Superior temporal gyrus (tissue), 1 donor: ENCODE data around the gene ANKRD44.

Experiments used
- DNase-seq: peaks from one replicate; pipeline ENCODE4 v3.0.0-alpha.2; 2016; ENCODE audit errors: extremely low spot score

ANKRD44 gene

DNA sequence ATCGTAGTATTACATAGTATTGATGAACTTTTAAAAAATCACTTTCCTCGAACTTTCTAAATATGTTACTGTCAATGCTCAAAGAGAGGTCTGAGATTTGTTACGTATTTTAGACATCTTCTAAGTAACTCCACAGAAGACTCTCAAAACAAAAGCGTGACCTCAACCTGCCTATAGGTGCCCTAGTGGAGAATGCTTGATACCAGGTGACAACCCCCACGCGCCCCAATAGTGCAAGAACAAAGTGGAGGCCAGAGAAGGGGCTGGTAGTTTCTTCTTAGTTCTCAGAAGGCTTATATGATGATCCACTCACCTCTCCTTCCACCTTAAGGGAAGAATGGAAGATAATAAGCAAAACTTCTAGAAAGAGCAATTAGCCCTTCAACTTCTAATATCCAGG, 102.6 kb downstream of the ANKRD44 start:
- no peak for DNase-seq

DNA sequence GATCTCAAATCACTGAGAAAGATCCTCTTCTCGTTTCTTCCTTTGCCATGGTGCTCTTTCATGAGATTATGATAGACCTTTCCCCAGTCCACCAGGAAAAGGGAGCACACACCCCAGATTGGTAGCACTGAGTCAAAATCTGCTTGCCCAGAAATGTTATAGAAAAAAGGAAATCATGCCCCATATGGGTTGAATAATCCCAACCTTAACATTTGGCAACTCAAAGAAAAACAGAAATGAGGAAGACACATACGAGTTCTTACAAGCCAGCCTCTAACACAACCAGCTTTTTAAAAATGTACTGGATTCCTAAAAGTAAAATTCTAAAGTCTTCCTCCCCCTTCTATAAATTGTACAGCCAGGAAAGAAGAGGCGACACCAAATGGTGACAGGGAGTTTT, 103.0 kb downstream of the ANKRD44 start:
- DNase-seq = no peak

DNA sequence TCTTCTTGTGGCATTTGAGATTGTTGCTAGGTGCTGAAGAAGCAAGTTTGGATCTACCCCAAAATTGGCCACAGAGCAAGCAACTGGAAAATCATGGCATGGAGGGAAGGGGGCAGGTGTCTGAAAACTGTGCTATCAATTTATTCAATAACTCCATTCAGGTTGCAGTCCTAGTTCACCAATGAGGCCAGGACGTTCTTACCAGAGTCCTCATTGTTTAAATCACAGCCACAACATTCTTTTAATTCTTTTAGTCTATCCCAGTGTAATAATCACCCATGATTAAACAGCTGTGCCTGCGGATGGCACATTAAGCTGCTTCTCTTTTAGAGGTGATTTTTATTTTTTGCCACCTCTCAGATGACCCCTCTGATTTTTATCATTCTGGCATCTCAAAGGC, 103.5 kb downstream of the ANKRD44 start:
- no peak for DNase-seq

DNA sequence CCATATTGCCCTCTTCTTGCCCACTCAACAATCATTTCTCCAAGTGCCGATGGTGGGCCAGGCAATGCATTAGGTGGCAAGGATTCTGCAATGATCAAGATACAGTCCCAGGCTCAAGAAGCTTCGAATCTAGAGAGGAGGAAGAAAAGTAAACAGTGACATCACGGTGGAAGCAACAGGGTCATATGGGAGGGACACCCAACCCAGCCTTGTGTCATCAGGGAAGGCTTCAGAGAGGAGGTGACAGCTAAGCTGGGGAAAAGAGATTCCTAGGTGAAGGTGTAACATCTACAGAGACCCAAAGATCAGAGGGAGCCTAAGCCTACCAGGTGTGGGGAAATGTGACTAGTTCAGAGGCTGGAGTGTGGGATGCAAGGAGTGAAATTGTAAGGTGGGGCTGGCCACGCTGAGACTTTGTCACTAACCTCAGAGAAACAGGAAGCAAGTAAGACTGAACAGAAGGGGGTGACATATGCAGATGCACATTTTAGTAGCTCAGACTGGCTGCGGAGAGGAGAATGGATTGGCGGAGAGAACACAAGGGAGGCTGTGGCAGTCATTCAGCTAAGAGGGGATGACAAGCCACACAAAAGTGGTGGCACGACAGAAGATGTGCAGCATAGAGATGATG, 104.9 kb downstream of the ANKRD44 start:
- DNase-seq = no peak

DNA sequence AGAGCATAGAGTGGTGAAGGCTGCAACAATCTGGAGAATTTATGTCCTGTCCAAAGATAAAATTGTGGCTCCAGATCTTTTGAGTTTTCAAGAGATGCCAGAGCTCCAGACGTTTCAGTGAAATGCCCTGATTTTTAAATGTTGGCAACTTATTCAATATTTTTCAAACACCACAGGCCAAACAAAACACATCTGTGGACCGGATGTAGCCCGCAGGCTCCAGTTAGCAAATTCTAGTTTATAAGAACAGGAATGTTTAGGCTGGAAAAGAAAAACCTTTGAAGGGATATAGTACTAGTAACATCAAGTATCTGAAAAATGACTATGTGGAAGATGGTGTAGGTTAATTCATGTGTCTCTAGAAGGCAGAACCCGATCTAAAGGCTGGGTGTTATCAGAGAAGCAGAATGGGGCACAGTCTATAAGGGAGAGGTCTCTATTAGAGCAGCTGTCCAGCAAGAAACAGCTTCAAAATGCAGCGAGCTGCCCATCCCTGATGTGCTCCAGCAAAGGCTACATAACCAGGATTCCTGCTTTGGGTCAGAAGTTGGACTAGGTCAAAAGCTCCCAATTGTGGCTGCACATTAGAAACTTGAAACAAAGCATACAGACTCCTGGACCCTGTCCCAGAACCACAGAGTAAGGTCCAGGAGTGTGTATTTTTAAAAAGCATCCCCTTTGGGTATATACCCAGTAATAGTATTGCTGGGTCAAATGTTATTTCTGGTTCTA, 105.9 kb downstream of the ANKRD44 start:
- DNase-seq = no peak

DNA sequence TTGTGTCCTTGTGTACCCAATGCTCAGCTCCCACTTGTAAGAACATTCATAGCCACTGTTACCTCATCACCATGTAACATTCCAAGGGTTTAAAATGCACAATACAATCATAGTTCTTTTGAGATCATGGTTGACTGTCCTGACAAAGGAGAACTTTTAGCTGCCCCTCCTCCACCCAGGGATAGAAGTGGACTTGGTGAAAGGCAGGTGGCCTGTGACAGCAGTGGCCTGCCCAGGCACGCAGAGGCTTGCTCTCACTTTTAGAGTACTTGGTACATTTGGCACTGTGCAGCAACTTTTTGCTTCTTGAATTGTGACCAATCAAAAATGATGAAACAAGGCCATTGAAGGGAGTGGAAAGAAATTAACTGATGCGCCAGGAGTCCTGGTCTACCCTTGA, 108.7 kb downstream of the ANKRD44 start:
- no peak for DNase-seq

DNA sequence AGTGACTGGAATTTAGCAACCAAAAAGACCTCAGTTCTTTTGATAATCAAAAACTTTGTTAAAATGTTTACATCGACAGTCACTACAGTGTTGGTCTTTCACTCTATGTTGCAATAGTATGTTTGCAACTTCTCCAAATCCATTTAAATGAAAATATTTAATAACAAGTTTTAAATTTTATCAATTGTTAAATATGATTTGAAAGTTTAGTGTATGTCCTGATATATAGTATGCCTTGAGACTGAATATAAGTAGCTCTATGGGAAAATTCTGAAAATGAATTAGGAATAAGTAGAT, 109.9 kb downstream of the ANKRD44 start:
- no peak for DNase-seq

DNA sequence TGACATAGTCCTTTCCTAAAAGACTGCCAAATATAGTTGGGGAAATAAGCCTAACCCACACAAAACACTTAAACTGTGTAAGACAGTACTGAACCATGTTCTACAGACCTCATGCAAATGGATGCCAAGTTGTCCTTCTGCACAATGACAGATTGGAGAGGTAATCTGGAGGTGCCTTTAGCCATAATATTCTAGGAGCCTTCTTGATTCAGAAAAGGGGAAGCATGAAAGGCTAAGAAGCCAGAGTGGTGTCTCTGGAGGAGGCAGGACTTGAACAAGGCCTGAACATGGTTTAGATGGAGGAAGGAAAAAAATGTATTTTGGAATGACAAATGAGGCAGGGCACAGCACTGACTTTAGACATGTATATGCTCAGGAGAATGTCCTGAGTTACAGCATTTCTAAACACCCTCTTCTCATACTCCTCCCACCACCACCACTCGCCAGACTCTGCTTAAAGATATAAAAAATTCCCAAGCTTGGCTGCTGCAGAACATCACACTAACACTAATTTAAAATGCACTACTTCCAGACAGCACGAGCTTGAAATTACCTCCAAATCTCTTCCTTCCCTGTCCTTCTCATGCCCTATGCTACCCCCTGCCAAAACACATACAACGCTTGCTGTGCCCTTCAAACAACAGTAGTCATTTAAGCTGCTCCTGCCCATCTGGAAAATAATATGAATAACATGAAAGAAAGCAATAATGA, 110.4 kb downstream of the ANKRD44 start:
- peak; percentile 47 for DNase-seq

DNA sequence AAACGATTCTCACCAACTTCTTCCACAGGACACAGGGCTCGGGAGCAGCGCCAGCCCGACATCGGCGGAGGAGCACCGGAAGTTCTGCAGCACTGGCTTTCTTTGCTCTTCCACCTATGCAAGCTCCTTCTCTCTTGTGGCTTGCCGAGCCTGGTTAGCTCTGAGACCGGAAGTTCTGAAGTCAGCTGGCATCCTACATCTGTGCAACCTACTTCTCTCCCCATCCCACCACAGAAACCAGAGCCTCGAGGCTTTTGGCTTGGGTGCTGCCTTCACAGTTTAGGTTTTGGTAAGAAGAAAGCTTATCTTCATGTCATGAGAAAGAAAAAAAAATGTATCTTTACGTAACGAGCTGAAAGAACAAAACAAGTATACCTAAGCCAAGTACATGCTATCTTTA, 111.7 kb downstream of the ANKRD44 start:
- peak; percentile 69 for DNase-seq

DNA sequence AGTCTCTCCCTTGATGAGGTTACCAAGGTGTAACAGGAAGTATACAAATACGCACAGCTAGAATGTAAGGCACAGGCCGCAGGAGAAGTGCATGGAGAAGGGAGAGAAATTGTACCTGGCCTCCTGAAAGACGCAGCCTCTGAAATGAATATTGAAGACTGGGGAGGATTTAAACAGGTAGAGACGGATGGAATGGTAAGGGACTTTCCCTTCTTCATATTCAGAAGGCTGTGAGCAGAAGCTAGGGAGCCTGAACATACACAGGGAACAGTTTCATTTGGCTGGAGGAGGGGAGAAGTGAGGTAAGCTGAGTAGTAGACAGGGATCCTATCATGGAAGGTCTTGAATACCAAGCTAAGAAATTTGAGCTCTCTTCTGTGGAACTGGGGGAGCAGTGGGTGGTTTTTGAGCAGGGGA, 112.7 kb downstream of the ANKRD44 start:
- DNase-seq = no peak

DNA sequence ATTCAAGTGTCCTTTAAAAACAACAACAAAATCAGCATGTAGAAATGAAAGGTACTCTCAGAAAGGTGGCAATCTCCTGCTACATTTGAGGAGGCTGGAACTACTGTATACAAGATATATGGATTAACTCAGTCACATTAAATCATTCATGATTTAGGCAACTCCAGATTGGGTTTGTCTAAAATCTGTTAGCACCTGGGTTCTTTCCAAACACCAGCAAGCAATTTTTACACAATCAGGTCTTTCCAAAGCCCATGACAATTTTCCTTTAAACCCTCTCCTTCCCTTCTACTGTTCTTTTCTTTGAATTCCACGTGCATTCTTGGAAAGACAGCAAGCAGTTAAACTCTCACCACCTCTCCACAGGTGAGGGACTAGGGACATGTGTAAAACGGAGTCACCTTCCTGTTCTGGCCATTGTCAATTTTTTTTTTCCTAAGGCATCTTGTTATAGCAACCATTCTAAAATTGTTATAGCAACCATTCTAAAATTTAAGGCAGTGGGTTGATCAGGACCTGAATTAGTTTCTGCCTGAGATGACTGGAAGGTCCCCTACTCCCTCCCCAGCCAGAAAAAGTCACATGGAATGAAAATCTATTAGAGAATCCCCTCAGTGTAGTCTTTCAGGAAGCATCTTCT, 113.9 kb downstream of the ANKRD44 start:
- DNase-seq = no peak

DNA sequence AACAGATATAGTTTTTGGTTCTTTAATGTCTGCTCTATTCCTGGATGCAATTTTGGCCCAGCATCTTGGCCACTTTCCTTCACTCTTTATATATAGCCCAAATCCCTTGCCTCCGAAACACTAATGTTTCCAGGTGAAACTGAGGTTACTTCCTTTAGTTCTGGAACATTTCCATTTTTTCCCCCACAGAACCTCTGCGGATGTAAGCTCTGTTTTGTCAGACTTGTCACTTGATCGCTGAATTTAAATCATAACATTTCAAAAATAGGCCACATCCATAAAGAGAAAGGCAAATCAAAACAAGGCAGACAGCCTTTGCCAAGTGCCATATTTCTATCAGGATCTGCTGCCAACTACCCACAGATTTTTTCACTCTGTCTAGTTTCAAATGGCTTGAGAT, 115.1 kb downstream of the ANKRD44 start:
- peak; percentile 54 for DNase-seq

DNA sequence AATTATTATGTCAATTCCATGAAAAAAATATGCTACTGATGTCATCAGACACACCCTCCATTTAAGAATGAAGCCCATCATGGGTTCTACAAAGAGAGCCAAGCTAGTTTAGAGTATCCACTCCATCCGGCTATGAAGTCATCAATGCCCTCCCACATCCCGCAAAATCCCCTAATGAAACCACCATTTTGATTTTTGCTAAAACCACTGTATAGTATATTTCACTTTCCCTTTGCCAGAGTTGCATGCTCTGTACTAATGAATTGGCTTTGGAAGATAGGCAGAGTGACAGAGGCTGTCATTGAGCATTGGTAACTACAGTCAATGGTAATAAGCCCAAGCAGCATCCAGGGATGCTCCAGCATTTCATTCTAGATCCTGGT, 118.6 kb downstream of the ANKRD44 start:
- DNase-seq = no peak

DNA sequence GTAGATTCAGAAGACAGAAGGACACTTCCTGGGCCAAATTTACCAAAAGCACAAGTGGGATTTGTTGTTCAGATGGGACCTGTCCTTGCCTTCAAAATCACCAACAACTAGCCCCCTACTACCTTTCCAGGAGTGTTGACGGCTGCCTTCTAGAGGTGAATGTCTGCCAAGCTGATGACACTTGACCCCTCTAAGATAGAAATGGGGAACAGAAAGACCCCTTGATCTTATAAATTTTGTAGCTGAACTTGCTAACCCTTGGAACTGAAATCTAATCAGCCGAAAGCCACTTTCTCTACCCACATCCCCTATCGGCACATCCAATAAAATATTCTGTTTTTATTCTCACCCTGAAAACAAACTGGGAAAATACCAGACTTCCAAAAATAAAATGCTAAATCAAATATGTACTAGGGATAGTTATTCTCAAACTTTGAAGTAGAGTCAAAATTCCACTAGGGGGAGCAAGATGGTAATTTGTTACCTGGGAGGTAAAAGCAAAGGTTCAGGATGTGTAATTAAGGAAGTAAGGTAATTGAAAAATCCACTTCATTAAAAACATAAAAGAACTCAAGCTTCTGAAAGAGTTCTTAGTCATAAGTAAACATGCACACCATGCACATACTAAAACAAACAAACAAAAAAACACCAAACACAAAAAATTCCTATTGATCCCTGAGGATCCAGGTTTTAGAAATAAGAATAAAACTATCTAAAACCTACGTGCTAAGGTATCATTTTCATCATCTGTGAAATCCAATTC, 119.2 kb downstream of the ANKRD44 start:
- DNase-seq = peak; percentile 86

DNA sequence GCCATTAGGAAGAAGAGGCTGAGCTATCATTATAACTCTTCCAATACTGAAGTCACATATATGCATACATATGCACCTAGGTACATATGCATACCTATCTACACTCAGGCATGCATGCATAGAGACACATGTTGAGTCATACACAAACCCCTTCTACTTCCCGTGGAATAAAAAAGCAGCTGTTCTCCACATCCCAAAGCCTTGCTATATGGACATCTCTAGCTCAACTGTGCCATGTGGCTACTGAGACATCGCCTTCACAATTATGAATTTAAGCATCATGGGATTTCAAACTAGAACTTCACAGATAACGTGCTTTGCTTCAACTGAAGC, 120.5 kb downstream of the ANKRD44 start:
- DNase-seq = no peak

DNA sequence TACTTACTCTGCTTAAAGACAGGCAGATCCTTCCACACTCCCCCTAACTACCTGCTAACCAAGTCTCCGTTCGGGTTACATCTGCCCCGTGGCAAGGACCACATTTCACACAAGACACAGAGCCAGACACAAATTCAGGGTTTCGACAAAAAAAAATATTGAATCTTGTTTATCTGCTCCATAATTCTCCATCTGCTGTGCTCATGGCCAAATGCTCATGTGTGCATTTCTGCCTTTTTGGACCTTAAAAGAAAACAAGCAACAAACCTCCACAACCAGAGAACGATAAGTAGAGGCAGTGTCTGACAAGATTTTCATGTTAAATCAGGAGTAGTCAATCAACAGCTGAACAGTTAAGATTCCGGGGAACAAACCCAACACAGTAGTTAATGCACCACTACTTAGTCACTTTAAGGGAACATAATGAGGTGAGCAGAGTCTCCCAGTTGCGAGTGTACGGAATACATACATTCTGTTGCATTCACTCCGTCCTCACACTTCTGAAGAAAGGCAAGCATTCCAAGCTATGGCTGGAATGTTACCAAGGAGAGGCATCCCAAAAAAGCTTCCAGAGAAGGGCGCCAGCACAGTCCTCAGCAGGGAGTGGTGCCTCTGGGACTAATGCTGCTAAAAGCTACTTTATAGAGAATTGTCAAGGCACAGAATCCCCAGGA, 121.0 kb downstream of the ANKRD44 start:
- no peak for DNase-seq

DNA sequence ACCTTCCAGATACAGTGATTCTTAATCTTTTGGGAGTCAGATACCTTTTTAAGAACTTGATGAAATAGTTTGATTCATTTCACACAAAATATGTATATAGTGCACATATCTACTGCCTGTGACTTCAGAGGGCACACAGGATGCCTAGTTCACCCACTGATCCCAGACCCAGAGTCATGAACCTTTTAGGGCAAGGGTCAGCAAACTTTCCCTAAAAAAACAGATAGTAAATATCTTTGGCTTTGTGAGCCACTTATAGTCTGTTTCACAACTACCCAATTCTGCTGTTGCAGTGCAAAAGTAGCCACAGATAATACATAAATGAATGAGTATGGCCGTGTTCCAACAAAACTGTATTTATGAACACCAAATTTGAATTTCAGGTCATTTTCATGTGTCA, 124.9 kb downstream of the ANKRD44 start:
- no peak for DNase-seq

DNA sequence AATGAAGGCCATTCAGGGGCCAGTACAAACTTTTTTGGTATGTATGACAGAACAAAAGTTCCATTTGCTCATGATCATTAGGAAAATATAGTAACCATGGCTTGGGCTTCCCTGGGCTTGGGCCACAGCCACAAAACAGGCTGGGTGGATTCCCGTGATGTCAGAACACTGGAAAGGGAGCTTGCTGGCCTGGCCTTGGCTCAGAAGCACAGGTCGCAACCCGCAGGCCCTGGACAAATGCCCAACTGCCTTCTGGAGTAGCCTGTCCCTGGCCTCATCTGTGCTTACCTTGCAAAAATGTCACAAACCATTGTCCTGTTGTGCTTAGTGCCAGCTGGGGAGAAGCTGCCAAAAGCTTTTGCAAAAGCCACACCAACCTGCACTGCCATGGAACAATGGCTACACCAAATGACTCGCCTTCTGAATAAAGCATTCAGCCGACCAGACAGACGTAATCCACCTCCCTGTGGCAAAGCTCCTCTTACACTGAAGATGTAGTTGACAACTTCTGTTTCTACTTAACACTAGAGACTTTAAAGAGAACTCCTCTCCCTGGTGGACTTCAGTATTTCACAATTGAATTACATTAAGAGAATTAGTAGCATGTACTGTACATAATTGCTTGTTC, 125.5 kb downstream of the ANKRD44 start:
- DNase-seq = no peak

DNA sequence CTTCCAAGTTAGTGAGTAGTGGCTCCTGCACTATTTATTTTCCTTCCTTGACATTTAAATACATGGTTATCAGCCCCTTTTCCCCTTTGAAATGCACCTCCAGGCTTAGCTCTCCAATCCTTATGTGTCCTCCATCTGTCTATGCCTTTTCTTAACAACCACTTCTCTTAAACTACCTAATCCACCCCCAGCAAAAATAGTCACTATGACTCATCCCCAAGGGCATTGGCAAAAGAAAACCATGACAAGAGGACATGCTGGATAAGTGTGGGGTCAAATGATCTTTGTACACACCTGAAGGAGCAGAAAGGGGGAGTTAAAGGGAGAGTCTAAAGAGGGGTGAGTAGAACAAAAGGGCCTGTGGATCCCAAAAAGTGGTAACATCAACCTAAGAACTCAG, 127.2 kb downstream of the ANKRD44 start:
- no peak for DNase-seq

DNA sequence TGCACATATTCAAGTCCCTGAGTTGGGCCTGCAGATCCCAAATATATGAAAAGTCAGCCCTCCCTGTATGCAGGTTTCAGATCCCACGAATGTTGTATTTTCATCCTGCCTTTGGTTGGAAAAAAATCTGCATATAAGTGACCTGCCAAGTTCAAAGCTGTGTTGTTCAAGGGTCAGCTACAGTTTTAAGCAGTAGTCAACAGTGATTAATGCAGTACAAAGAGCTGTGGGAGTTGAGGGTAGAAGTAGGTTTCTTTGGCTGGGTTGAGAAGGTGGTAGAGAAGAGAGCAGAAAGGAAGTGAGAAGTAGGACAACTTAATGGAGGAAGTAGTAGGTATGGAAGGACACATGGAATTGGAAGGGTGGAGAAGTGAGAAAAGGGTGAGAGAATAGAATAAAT, 127.9 kb downstream of the ANKRD44 start:
- no peak for DNase-seq

DNA sequence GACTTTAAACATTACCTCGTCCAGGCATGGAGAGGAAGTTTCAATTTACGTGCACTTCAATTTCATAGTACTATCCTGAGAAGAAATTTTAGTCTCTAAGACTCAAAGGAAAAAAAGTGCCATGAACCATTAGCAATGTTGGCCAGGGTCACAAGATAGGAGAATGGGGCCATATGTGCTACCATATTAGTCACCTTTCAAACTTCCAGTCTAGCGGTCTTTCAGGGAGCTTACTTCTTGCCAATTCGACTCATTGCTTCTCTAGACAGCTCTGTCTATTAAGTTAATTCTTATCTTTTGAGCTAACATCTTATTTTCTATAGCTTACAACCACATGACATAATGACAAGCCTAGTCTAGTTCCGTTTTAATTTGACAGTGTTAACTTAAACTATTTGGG, 129.1 kb downstream of the ANKRD44 start:
- DNase-seq = no peak
